BLaER1 (cell line): ENCODE data around the gene CASP9.
"Not testable (repeated sequence)": the region's sequence is repeated elsewhere in the genome, so short reads cannot be mapped to it uniquely, and the experiment has no call there.

ENCODE experiments used
- H3K27ac ChIP-seq: shearing (Covaris generic); formaldehyde crosslinking; 2 replicates; pipeline ENCODE4 v1.8.1; 2022
- H3K27me3 ChIP-seq: shearing (Covaris generic); formaldehyde crosslinking; 2 replicates; pipeline ENCODE4 v1.8.1; 2022
- H3K36me3 ChIP-seq: shearing (Covaris generic); formaldehyde crosslinking; 2 replicates; pipeline ENCODE4 v1.8.1; 2022
- H3K4me1 ChIP-seq: shearing (Covaris generic); formaldehyde crosslinking; 2 replicates; pipeline ENCODE4 v1.8.1; 2022
- H3K4me2 ChIP-seq: shearing (Covaris generic); formaldehyde crosslinking; 2 replicates; pipeline ENCODE4 v1.8.1; 2022
- H3K4me3 ChIP-seq: shearing (Covaris generic); formaldehyde crosslinking; 2 replicates; pipeline ENCODE4 v1.8.1; 2022
- H3K9ac ChIP-seq: shearing (Covaris generic); formaldehyde crosslinking; 2 replicates; pipeline ENCODE4 v1.8.1; 2022
- H3K9me3 ChIP-seq: shearing (Covaris generic); formaldehyde crosslinking; 2 replicates; pipeline ENCODE4 v1.8.1; 2022
- H4K20me1 ChIP-seq: shearing (Covaris generic); formaldehyde crosslinking; 2 replicates; pipeline ENCODE4 v1.8.1; 2022
- Cebpa-rat ChIP-seq: shearing (Covaris generic); IDR thresholded peaks from 2 replicates; pipeline ENCODE4 v1.8.1; 2022

CASP9 gene

GRCh38 chr1:15504436-15504835, 19.6 kb downstream of the CASP9 start:
- Histone ChIP-seq H3K4me2 (no peak overlapping the region), H3K9me3 (no peaks in the 10 kb centered on the region), H4K20me1 (no peaks in the 10 kb centered on the region; the same call in 1 of the 2 replicates), H3K27me3 (no peaks in the 10 kb centered on the region), H3K4me3 (no peak overlapping the region), H3K4me1 (peaks cover 25% of the 10 kb centered on the region), H3K36me3 (peaks cover 46% of the 10 kb centered on the region), H3K9ac (no peak overlapping the region), H3K27ac (no peak overlapping the region)
- no peak for TF ChIP-seq Cebpa-rat

GRCh38 chr1:15501208-15502032, 22.6 kb downstream of the CASP9 start:
- Histone ChIP-seq H3K9ac (no peak overlapping the region), H3K4me1 (peaks cover 10% of the 10 kb centered on the region), H4K20me1 (no peaks in the 10 kb centered on the region), H3K4me2 (no peak overlapping the region), H3K4me3 (no peak overlapping the region), H3K27ac (no peak overlapping the region), H3K36me3 (peaks cover 45% of the 10 kb centered on the region), H3K9me3 (peaks cover 6% of the 10 kb centered on the region), H3K27me3 (no peaks in the 10 kb centered on the region)
- no peak for TF ChIP-seq Cebpa-rat

GRCh38 chr1:15500184-15501178, 23.5 kb downstream of the CASP9 start:
- no peaks in the 10 kb centered on the region for H4K20me1 ChIP-seq
- H3K9ac ChIP-seq: no peak overlapping the region
- peaks cover 41% of the 10 kb centered on the region for H3K36me3 ChIP-seq
- peaks cover 6% of the 10 kb centered on the region for H3K9me3 ChIP-seq
- peaks cover 10% of the 10 kb centered on the region for H3K4me1 ChIP-seq
- H3K27me3 ChIP-seq: no peaks in the 10 kb centered on the region
- H3K27ac ChIP-seq: no peak overlapping the region
- no peak for TF ChIP-seq Cebpa-rat
- no peak overlapping the region for H3K4me2 ChIP-seq
- no peak overlapping the region for H3K4me3 ChIP-seq

DNA sequence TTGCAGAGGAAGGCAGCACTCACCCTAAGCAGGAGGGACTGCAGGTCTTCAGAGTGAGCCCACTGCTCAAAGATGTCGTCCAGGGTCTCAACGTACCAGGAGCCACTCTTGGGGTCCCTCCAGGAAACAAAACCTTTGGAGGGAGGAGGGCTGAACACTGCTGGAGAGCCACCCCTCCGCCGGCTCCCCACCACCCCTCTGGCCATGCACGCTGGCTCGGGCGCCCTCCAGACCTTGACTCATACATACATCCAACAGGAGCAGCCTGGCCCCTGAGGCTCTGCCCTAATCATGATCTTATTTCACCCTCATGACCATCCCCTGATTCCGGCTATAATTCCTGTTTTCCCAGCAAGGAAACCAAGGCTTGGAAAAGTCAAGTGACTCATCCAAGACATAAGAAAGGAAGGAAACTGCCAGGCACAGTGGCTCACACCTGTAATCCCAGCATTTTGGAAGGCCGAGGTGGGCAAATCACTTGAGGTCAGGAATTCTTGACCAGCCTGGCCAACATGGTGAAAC, 30.1 kb downstream of the CASP9 start:
- peaks cover 46% of the 10 kb centered on the region for H3K36me3 ChIP-seq
- no peaks in the 10 kb centered on the region for H3K27me3 ChIP-seq
- no peak overlapping the region for H3K4me3 ChIP-seq
- H3K4me1 ChIP-seq: peaks cover 11% of the 10 kb centered on the region
- peaks cover 6% of the 10 kb centered on the region for H3K9me3 ChIP-seq
- no peak overlapping the region for H3K4me2 ChIP-seq
- no peak overlapping the region for H3K9ac ChIP-seq
- H4K20me1 ChIP-seq: no peaks in the 10 kb centered on the region
- H3K27ac ChIP-seq: no peak overlapping the region
- TF ChIP-seq Cebpa-rat: no peak

DNA sequence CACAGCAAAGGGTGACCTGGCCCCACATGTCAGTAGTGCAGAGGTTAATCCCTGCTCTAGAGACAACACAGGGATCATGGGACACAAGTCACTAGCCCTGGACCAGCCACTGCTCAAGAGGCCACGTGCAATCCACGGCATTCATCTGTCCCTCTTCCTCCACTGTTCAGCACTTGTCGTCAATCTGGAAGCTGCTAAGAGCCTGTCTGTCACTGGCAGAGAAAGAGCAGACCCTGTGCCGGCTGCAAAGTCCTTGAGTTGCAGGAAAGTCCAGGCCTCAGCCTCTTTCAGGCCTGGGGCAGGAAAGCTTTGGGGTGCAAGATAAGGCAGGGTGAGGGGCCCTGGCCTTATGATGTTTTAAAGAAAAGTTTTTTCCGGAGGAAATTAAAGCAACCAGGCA, 31.4 kb downstream of the CASP9 start:
- H3K4me2 ChIP-seq: no peak overlapping the region
- no peak overlapping the region for H3K27ac ChIP-seq
- no peaks in the 10 kb centered on the region; the same call in 1 of the 2 replicates for H3K9me3 ChIP-seq
- H3K4me1 ChIP-seq: peaks cover 11% of the 10 kb centered on the region
- H3K9ac ChIP-seq: no peak overlapping the region
- H3K36me3 ChIP-seq: peaks cover 43% of the 10 kb centered on the region
- no peaks in the 10 kb centered on the region for H3K27me3 ChIP-seq
- H4K20me1 ChIP-seq: no peaks in the 10 kb centered on the region
- no peak overlapping the region for H3K4me3 ChIP-seq
- TF ChIP-seq Cebpa-rat: no peak

DNA sequence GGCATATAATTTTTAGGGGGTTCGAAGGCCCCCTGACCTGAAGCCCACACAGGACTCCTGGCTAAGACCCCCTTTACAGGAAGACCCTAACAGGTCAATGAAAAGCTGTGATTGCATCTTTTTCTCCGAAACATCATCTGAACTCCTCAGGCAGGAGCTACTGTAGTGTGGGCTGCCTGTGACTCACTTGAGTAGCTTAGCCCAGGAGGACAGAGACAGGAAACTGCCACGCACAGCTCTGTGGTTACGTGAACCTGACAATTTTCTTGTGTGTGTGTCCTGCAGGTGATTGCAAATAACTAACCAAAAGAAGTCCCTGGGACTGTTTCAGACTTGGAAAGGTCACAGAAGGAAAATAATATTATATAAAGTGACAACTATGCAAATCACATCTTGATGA, 33.0 kb downstream of the CASP9 start:
- H3K27me3 ChIP-seq, H3K27ac ChIP-seq, H3K9me3 ChIP-seq, H4K20me1 ChIP-seq, H3K4me3 ChIP-seq, H3K9ac ChIP-seq: not testable (repeated sequence)
- Histone ChIP-seq H3K36me3 (peaks cover 55% of the 10 kb centered on the region), H3K4me1 (peaks cover 11% of the 10 kb centered on the region), H3K4me2 (peak overlapping the region; percentile 14)

DNA sequence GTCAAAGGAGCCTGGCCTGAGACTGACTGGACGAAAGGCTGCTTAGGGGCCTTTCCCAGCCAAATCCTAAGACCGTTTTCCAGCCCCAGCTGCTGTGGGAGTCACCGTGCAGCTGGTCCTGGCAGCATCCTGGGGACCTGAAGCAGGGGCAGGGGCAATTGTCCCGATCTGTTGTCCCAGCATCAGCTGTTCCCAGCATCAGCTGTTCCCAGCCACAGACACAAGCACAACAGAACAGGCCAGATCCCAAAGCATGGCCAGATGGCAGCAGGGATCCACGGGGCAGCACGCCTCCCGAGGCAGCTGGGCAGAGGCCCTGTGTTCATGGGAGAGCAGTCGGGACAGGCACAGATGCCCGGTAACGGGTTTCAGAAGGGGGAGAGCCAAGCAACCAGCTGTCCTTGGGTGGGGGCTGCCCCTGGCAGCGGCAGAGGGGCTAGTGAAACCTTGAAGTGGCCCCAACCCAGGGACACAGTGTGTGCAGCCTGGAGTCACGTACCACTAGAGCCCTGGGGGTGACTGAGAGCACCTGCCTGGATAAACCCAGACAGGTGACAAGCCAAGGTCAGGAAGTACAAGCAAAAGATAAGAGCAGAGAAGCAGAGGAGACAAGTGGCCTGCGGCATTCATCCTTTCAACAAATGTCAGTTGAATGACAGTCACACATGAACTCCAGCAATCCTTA, 34.8 kb downstream of the CASP9 start:
- no peak overlapping the region for H3K27ac ChIP-seq
- H3K9ac ChIP-seq: no peak overlapping the region
- TF ChIP-seq Cebpa-rat: no peak
- H3K9me3 ChIP-seq: no peaks in the 10 kb centered on the region
- H4K20me1 ChIP-seq: no peaks in the 10 kb centered on the region
- H3K4me1 ChIP-seq: peaks cover 11% of the 10 kb centered on the region
- H3K4me3 ChIP-seq: no peak overlapping the region
- H3K27me3 ChIP-seq: no peaks in the 10 kb centered on the region
- H3K36me3 ChIP-seq: peaks cover 45% of the 10 kb centered on the region
- no peak overlapping the region for H3K4me2 ChIP-seq

GRCh38 chr1:15488371-15488770, 35.6 kb downstream of the CASP9 start:
- Histone ChIP-seq H3K27ac (no peak overlapping the region), H3K27me3 (no peaks in the 10 kb centered on the region), H3K4me1 (peaks cover 11% of the 10 kb centered on the region), H4K20me1 (no peaks in the 10 kb centered on the region), H3K4me2 (no peak overlapping the region), H3K36me3 (peaks cover 37% of the 10 kb centered on the region), H3K4me3 (no peak overlapping the region), H3K9me3 (no peaks in the 10 kb centered on the region), H3K9ac (no peak overlapping the region)
- TF ChIP-seq Cebpa-rat: no peak

GRCh38 chr1:15486844-15487610, 37.0 kb downstream of the CASP9 start:
- H3K27ac ChIP-seq, H3K4me2 ChIP-seq, H4K20me1 ChIP-seq, H3K9me3 ChIP-seq, H3K4me3 ChIP-seq, H3K9ac ChIP-seq, H3K27me3 ChIP-seq: not testable (repeated sequence)
- H3K4me1 ChIP-seq: peaks cover 11% of the 10 kb centered on the region
- H3K36me3 ChIP-seq: peaks cover 25% of the 10 kb centered on the region; the same call in 1 of the 2 replicates
